Activated CD4-positive, alpha-beta T cell treated with anti-CD3 and anti-CD28 coated beads for 1 hour (primary cell): ENCODE measurements around the gene FBXO3.
A peak's percentile ranks its signal among the peaks of the same experiment; 100 is the strongest.
"Not testable (repeated sequence)": the region's sequence is repeated elsewhere in the genome, so short reads cannot be mapped to it uniquely, and the experiment has no call there.

ENCODE experiments used
- DNase-seq: peaks from one replicate; pipeline ENCODE4 v3.0.0-alpha.2; 2020

Gene FBXO3

GRCh38 chr11:33772300-33772699 is 2.0 kb downstream of the FBXO3 start:
- DNase-seq = no peak

DNA sequence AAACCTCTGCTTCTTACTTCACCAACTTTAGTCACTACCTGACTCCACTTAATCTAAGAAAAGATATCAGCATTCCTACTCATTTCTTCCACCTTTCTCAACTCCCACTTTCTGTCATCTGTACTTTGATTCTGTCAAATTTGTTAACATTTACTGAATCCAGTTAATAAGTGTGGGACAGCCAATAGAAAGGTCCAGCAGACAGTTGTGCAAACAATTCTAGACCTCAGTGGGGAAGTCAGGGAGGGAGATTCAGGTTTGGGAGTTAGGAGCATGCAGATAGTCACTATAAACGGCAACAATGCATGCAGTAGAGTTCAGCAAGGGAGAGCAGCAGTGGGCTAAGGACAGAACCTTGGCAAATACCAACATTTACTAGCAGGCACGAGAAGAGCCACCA is 4.1 kb downstream of the FBXO3 start:
- no peak for DNase-seq

DNA sequence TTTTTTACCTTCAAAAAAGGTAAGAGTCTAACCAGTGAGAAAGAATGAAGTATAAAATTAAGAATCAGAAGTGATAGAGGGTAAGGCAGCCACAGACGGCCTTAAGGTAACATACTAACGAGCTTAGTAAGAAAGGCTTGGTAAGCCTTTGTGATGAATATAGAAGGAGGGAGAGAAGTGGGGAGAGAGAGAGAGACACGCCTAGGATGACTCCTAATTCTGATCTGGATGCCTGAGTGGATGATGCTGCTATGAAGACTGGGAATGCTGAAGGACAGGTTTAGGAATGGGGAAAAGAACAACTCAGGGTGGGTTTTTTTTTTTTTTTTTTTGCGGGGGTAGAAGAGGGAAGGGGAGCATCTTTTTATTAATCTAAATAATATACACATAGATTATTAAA is 4.8 kb downstream of the FBXO3 start:
- no peak for DNase-seq

GRCh38 chr11:33767624-33768023 is 6.7 kb downstream of the FBXO3 start:
- no peak for DNase-seq

- no peak for DNase-seq
These were observed 8.2 kb downstream of the FBXO3 start for GRCh38 chr11:33766085-33766484.

GRCh38 chr11:33761471-33761870 is 12.8 kb downstream of the FBXO3 start:
- no peak for DNase-seq

- no peak for DNase-seq
These were observed 20.9 kb downstream of the FBXO3 start for GRCh38 chr11:33753304-33753967.

DNA sequence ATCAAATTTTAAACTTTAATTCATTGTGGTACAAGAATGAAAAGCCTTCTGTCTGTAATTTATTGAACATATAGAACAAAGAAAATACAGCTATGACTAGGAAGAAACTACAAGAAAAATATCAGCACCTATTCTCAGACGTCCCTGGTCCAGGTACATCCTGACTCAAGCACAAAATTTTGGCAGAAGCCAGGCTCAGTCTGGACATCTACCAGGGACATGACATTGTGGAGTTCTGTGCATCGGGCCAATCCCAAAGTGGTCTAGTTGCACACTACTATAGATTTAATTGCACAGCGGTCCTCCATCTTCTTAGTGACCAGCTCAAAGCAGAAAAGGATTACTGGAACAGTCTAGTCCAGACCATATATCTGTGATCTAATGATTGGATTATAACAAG is 22.4 kb downstream of the FBXO3 start:
- DNase-seq = no peak

DNA sequence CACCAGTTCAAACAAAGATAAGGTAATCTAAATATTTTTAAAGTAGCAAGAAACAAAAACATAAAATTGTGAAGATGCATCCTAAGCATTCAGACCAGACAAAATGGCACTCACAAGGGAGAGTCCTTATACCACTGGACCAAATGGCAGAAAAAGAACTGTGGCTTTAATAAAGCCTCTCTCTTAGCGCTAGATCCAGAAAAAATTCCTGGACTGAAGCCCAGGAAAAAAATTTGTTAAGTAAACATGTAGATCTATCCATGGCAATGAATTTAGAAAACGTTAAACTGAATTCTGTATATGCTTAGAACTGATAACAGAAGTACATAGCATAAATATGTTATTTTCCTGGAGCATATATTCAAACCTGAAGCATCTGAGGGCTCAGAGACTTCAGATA is 26.3 kb downstream of the FBXO3 start:
- no peak for DNase-seq

GRCh38 chr11:33743291-33743690 is 31.0 kb downstream of the FBXO3 start:
- no peak for DNase-seq

DNA sequence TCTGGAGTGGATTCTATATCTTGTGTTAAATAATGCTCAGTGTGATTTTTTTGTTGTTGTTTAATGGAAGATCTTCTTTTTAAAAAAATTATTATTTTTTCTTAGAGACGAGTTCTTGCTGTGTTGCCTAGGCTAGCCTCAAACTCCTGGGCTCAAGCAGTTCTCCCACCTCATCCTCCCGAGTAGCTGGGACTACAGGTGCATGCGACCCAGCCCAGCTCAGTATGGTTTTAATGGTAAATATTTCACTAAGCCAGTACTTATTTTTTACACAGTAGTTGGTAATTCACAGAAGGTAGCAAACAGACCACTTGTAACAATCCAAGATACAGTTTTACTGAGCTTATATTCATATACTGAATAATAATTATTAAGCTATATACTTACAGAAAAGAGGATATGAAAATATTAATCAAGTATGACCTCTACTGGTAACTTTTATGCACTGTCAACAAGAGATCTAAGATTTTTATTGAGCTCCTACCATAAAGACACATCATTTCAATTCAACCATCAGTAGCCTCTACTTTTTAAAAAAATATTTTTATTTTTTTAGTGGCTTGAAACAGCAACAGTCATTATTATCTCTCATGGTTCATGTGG is 32.0 kb downstream of the FBXO3 start:
- DNase-seq = no peak

DNA sequence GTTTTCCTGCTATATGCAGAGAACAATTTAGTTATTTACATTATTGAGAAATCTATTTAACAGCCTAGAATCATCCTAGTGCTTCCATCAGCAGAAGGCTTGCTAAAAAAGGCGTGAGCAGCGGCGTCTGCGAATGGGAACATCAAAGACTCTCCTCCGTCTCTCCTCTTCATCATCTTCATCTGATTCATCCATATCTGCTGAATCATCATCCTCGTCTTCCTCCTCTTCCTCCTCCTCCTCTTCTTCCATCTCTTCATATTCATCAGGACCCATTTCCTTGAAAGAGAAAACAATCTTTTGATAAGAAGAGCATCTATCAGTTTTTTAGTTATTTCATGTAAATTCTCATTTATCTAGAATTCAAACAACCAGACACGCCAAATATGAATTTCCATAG is 32.5 kb downstream of the FBXO3 start:
- DNase-seq = no peak

DNA sequence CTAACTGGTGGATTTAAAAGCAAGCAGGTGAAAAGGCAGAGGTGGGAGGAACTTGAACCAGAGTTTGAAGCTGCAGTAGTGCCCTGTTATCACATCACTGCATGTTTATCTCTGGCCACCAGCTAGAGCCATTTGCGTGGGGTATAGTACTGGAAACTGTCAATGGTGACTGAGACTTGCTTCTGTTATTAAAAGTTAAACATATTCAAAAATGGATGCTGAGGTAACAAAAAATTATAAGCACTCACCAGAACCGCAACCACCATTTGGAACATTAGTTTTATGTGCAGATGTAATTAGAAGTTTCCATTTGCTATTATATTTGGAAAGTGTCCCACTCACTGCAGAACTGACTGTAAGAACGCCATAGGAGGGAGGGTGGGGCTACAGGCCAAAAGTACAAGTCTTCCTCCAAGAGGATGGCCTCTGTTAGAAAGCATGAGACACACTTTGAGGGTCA is 36.9 kb downstream of the FBXO3 start:
- no peak for DNase-seq

DNA sequence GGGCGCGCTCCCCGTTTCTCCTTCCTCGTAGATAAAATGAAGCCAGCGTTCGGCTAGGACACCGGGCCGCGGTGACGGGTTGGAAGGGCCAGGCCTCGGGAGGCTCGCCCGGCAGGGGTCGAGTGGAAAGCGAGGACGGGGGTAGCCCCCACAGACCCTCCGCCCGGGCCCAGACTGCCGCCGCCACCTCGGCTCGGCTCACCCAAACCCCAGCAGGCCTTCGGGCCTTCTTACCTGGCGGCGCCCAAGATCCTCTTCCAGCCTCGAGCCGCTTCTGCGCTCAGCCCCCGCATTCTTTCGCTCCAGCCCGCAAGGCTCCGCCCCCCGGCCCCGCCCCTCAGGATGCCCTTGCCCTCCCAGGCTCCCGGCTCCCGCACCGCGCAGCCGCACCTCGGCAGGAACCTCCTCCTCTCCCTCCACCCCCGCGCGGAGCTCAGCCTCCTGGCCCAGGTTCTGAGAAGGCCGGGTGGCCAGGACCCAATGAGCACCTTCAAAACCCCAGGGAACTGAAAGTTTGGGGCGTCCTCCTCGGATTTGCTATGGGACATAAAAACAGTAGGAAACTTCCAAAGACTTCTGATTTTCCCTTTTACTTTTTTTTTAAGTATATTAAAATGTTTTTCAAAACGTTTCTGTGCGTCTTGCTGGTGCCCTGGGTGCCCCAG is 38.0 kb downstream of the FBXO3 start, which contains the start of gene CD59:
Gene CD59, minus strand, starts transcription at position 276 of the 665 bp plus-strand sequence. CDS start 13,978 bp downstream, outside the sequence.
- DNase-seq = peak; percentile 86

DNA sequence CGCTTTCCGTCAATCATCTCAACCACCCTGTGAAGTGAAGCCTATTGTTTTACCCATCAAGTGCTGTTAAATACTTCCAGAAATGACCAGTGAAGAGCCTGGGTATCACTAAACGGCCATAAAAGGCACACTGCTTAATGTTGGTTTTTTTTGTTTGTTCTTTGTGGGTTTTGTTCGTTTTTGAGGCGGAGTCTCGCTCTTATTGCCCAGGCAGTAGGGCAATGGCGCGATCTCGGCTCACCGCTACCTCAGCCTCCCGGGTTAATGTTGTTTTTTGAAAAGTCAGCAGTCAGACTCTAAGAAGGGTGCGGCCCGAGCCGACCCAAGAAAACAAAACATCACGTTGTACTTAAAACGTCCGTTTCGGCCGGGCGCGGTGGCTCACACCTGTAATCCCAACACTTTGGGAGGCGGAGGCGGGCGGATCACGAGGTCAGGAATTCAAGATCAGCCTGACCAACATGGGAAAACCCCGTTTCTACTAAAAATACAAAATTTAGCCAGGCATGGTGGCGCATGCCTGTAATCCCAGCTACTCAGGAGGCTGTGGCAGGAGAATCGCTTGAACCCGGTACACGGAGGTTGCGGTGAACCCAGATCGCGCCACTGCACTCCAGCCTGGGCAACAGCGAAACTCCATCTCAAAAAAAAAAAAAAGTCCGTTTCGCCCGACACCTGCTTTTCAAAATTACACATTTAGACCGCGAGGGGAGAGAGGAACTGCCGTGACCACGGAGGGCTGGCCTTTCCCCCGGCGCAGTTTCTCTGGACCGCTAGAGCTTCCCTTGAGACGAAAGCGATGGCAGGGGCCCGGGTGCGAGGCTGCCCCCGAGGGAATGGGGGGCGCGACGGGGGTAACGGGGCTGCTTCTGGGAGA is 38.8 kb downstream of the FBXO3 start:
- no peak for DNase-seq

GRCh38 chr11:33734441-33735270 is 39.7 kb downstream of the FBXO3 start:
- DNase-seq = no peak

DNA sequence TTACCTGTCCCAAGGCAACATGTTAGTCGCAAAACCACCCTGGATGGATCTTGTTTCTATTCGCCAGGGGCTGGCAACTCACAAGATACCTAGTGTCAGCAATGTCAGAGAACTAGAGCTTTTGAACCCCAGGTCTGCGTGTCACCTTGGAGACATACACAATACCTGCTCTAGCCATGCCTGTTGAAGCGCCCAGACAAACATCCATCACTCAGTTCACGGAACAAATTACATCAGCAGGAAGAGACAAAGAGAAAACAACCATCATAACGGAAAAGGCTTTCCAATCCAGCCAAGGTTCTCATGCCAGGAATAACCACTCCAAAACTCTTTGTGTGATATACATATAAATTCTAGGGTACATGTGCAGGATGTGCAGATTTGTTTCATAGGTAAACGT is 40.3 kb downstream of the FBXO3 start:
- DNase-seq = no peak

DNA sequence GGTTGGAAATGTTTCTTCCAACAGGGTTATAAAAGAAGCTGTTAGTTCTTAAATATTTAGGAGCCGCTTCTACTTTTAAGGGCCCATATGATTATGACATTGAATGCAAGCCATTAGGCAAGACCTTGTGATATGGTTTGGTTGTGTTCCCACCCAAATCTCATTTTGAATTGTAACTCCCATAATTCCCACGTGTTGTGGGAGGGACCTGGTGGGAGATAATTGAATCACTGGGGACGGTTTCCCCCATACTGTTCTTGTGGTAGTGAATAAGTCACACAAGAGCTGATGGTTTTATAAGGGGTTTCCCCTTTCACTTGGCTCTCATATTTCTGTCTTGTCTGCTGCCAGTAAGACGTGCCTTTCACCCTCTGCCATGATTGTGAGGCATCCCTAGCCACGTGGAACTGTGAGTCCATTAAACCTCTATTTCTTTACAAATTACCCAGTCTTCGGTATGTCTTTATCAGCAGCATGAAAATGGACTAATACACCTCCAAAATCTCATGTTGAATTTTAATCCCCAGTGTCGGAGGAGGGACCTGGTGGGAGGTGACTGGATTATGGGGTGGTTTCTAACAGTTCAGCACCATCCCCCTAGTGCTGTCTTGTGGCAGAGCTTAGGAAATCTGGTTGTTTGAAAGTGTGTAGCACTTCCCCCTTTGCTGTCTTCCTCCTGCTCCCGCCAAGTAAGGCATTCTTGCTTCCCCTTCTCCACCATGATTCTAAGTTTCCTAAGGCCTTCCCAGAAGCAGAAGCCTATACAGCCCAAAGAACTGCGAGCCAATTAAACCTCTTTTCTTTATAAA is 42.4 kb downstream of the FBXO3 start:
- no peak for DNase-seq

DNA sequence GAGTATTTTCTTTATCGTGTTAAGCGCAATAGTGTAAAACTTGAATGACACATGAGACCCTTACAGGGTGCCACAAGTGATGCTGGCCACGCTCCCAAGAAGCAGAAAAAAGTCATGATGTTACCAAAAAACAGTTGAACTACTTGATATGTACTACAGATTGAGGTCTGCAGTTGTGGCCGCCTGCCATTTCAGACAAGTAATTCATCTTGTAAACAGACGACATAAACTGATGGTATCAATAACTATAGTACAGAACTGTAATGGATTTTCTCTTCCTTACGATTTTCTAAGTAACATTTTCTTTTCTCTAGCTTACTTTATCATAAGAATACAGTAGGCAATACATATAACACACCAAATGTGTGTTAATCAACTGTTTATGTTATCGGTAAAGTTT is 43.6 kb downstream of the FBXO3 start:
- DNase-seq = no peak

DNA sequence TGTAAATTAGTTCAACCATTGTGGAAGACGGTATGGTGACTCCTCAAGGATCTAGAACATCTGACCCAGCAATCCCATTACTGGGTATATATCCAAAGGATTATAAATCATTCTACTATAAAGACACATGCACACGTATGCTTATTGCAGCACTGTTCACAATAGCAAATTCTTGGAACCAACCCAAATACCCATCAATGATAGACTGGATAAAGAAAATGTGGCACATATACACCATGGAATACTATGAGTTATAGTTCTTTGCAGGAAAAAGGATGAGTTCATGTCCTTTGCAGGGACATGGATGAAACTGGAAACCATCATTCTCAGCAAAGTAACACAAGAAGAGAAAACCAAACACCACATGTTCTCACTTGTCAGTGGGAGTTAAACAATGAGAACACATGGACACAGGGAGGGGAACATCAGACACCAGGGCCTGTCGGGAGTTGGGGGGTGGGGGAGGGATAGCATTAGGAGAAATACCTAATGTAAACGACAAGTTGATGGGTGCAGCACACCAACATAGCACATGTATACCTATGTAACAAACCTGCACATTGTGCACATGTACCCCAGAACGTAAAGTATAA is 45.2 kb downstream of the FBXO3 start:
- not testable (repeated sequence) for DNase-seq

DNA sequence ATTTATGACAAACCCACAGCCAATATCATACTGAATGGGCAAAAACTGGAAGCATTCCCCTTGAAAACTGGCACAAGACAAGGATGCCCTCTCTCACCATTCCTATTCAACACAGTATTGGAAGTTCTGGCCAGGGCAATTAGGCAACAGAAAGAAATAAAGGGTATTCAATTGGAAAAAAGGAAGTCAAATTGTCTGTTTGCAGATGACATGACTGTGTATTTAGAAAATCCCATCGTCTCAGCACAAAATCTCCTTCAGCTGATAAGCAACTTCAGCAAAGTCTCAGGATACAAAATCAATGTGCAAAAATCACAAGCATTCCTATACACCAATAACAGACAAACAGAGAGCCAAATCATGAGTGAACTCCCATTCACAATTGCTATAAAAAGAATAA is 46.8 kb downstream of the FBXO3 start:
- not testable (repeated sequence) for DNase-seq
